Activated naive CD8-positive, alpha-beta T cell treated with anti-CD3 and anti-CD28 coated beads, Interleukin-2, amount 50 U/mL, for 24 hours (primary cell): ENCODE results near the gene CUEDC2.

Source experiments
- ATAC-seq: fragments of 150-1000 bp; cut with Tn5 transposase; one replicate; pipeline ENCODE4 v1.10.0; 2021
- DNase-seq: peaks from one replicate; pipeline ENCODE4 v3.0.0; 2021
- H3K27ac Mint-ChIP-seq: one replicate; pipeline ENCODE4 v1.8.0; 2021; ENCODE audit warnings: mild to moderate bottlenecking, mixed read lengths
- H3K27me3 Mint-ChIP-seq: one replicate; pipeline ENCODE4 v1.8.0; 2021; ENCODE audit warnings: mixed read lengths
- H3K36me3 Mint-ChIP-seq: one replicate; pipeline ENCODE4 v1.8.0; 2021; ENCODE audit warnings: low read depth, mixed read lengths
- H3K4me1 Mint-ChIP-seq: one replicate; pipeline ENCODE4 v1.8.0; 2021; ENCODE audit warnings: mixed read lengths
- H3K4me3 Mint-ChIP-seq: one replicate; pipeline ENCODE4 v1.8.0; 2021; ENCODE audit warnings: mild to moderate bottlenecking, moderate library complexity, mixed read lengths
- H3K9me3 Mint-ChIP-seq: one replicate; pipeline ENCODE4 v1.8.0; 2021; ENCODE audit warnings: mixed read lengths

CUEDC2 gene

GRCh38 chr10:102413053-102413705, 19.2 kb downstream of the CUEDC2 start:
- ATAC-seq (peak; percentile 34), DNase-seq (peak; percentile 62)
- peaks cover 33% of the 10 kb centered on the region for H3K4me1 Mint-ChIP-seq
- no peak overlapping the region for H3K27ac Mint-ChIP-seq
- peaks cover 41% of the 10 kb centered on the region for H3K27me3 Mint-ChIP-seq
- no peaks in the 10 kb centered on the region for H3K36me3 Mint-ChIP-seq
- no peaks in the 10 kb centered on the region for H3K9me3 Mint-ChIP-seq
- no peak overlapping the region for H3K4me3 Mint-ChIP-seq

- H3K27ac Mint-ChIP-seq = no peak overlapping the region
- ATAC-seq (no peak), DNase-seq (no peak)
- H3K4me1 Mint-ChIP-seq = peaks cover 40% of the 10 kb centered on the region
- H3K27me3 Mint-ChIP-seq = peaks cover 33% of the 10 kb centered on the region
- H3K4me3 Mint-ChIP-seq = no peak overlapping the region
- no peaks in the 10 kb centered on the region for H3K36me3 Mint-ChIP-seq
- no peaks in the 10 kb centered on the region for H3K9me3 Mint-ChIP-seq
These were observed 20.1 kb downstream of the CUEDC2 start for GRCh38 chr10:102412293-102412692.

- Mint-ChIP-seq H3K4me1 (peaks cover 44% of the 10 kb centered on the region), H3K36me3 (no peaks in the 10 kb centered on the region), H3K27ac (peak overlapping the region; percentile 57), H3K27me3 (peaks cover 29% of the 10 kb centered on the region), H3K4me3 (peak overlapping the region; percentile 69), H3K9me3 (no peaks in the 10 kb centered on the region)
- DNase-seq (no peak), ATAC-seq (no peak)
These were observed 20.8 kb downstream of the CUEDC2 start for GRCh38 chr10:102411341-102412255.

DNA sequence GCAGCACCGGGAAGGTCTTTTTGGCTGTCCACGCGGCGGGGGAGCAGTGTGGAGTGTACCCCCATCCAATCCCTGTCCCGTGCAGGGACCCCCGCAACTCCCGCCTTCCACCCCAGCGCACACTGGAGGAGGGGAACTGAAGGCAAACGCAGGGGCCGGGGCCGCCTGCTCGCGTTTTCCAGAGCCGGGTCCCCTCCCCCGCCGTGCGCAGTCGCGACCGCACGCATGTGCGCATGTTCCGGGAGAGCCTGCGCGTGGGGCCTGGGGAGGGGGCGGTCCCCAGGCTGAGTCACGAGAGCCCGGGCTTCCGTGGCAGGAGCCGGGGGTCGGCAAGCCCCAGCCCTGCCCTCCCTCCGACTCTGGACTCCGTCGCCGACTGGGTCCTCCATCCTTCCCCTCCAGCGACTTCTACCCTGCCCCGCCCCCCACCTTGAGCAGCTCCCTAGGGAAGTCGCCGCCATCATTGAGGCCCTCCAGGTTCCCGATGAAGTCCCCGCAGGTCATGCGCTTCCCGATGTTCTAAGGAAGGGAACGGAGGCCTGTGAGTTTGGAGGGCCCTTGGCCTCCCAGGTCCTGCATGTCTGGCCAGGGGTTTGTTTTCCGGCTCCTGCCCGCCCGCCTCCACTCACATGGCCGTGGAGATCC, 21.8 kb downstream of the CUEDC2 start:
- DNase-seq = peak; percentile 72
- Mint-ChIP-seq H3K27me3 (peaks cover 23% of the 10 kb centered on the region), H3K27ac (peak overlapping the region; percentile 52), H3K4me1 (peaks cover 51% of the 10 kb centered on the region), H3K9me3 (no peaks in the 10 kb centered on the region), H3K36me3 (no peaks in the 10 kb centered on the region), H3K4me3 (peak overlapping the region; percentile 75)
- peak; percentile 8 for ATAC-seq

DNA sequence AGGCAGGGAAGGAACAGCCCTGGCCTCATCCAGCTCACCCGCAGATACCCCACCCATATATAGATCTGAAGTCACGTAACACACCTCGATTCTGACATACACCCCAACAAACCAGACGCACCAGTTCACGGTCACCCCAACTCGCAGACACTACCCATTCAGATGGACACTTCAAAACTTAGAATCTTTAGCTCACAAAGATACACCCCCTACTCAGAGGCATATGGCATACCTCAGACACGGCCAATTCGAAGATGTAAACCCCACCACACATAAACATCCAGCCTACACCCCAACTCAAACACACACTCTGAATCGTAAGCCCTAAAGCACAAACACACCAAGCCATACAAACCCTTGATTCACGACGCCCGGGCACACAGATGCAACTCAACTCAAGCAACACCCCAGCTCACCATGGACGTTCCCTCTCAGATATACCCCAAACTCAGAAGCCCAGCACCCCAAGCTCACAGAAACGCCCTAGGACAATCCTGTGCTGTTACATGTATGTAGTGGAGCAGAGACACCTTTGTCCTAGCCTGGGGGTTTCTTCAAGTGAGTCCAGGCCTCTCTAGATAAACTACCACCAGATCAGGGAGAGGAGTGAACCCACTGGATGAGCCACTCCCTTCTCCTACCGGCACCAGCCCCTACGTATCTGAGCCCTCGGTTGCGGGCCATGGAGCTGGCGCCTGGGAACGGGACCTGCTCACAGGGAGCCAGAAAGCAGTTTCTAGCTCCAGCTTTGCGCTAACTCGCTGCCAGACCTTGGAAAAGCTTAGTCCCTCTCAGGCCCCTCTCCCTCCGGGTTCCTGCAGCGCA, 22.6 kb downstream of the CUEDC2 start:
- no peak for ATAC-seq
- H3K9me3 Mint-ChIP-seq = no peaks in the 10 kb centered on the region
- peak overlapping the region; percentile 75 for H3K4me3 Mint-ChIP-seq
- DNase-seq = no peak
- peaks cover 23% of the 10 kb centered on the region for H3K27me3 Mint-ChIP-seq
- peak overlapping the region; percentile 52 for H3K27ac Mint-ChIP-seq
- H3K4me1 Mint-ChIP-seq = peaks cover 52% of the 10 kb centered on the region
- no peaks in the 10 kb centered on the region for H3K36me3 Mint-ChIP-seq

- DNase-seq (peak; percentile 86), ATAC-seq (peak; percentile 55)
- H3K4me3 Mint-ChIP-seq = peak overlapping the region; percentile 75
- no peaks in the 10 kb centered on the region for H3K9me3 Mint-ChIP-seq
- peaks cover 52% of the 10 kb centered on the region for H3K4me1 Mint-ChIP-seq
- peaks cover 23% of the 10 kb centered on the region for H3K27me3 Mint-ChIP-seq
- H3K36me3 Mint-ChIP-seq = no peaks in the 10 kb centered on the region
- peak overlapping the region; percentile 52 for H3K27ac Mint-ChIP-seq
These were observed 23.4 kb downstream of the CUEDC2 start for GRCh38 chr10:102408728-102409603.

GRCh38 chr10:102408131-102408727, 24.1 kb downstream of the CUEDC2 start:
- H3K4me1 Mint-ChIP-seq = peaks cover 50% of the 10 kb centered on the region

GRCh38 chr10:102407425-102408130, 24.8 kb downstream of the CUEDC2 start:
- Mint-ChIP-seq H3K36me3 (peaks cover 2% of the 10 kb centered on the region), H3K27me3 (peaks cover 20% of the 10 kb centered on the region), H3K4me1 (peaks cover 44% of the 10 kb centered on the region), H3K4me3 (peak overlapping the region; percentile 14), H3K9me3 (no peaks in the 10 kb centered on the region), H3K27ac (peak overlapping the region; percentile 14)
- DNase-seq (no peak), ATAC-seq (no peak)

More at GRCh38 chr10:102408131-102408727, 24.1 kb downstream of the CUEDC2 start:
- Mint-ChIP-seq H3K27ac (peak overlapping the region; percentile 16), H3K36me3 (peaks cover 2% of the 10 kb centered on the region), H3K27me3 (peaks cover 23% of the 10 kb centered on the region), H3K4me3 (peak overlapping the region; percentile 66), H3K9me3 (no peaks in the 10 kb centered on the region)
- DNase-seq (no peak), ATAC-seq (no peak)

DNA sequence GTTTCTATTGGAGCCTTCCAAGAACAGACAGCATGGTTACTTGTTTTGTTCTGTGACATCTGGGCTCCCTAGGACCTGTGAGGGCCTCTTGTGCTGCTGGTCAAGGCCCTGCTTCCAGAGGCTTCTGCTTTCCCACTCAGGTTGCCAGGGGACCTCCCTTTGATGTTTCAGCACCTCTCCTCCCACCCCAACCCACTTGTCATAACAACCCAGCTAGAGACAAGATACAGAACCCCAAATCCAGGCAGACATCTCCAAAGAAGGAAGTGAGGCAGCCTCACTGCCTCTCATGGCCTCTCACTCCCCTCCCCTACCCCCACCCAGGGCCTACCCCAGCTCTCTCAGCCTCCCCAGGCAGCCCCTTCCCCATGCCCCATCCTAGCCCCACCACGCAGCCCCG, 25.6 kb downstream of the CUEDC2 start:
- ATAC-seq = no peak

GRCh38 chr10:102405632-102406031, 26.7 kb downstream of the CUEDC2 start:
- H3K36me3 Mint-ChIP-seq = peaks cover 9% of the 10 kb centered on the region
- peaks cover 42% of the 10 kb centered on the region for H3K4me1 Mint-ChIP-seq
- H3K9me3 Mint-ChIP-seq = no peaks in the 10 kb centered on the region
- DNase-seq = no peak
- ATAC-seq = peak; percentile 8
- H3K4me3 Mint-ChIP-seq = no peak overlapping the region
- H3K27ac Mint-ChIP-seq = peak overlapping the region; percentile 48
- peaks cover 10% of the 10 kb centered on the region for H3K27me3 Mint-ChIP-seq

More for the DNA sequence above, 25.6 kb downstream of the CUEDC2 start:
- Mint-ChIP-seq H3K27ac (peak overlapping the region; percentile 60), H3K4me1 (peaks cover 46% of the 10 kb centered on the region), H3K36me3 (peaks cover 4% of the 10 kb centered on the region), H3K9me3 (no peaks in the 10 kb centered on the region), H3K27me3 (peaks cover 20% of the 10 kb centered on the region), H3K4me3 (no peak overlapping the region)
- DNase-seq = no peak

- Mint-ChIP-seq H3K4me3 (no peak overlapping the region), H3K9me3 (no peaks in the 10 kb centered on the region), H3K27ac (peak overlapping the region; percentile 48), H3K4me1 (peaks cover 39% of the 10 kb centered on the region), H3K36me3 (peaks cover 14% of the 10 kb centered on the region), H3K27me3 (peaks cover 10% of the 10 kb centered on the region)
- ATAC-seq (no peak), DNase-seq (no peak)
These were observed 27.2 kb downstream of the CUEDC2 start for GRCh38 chr10:102405108-102405571.

DNA sequence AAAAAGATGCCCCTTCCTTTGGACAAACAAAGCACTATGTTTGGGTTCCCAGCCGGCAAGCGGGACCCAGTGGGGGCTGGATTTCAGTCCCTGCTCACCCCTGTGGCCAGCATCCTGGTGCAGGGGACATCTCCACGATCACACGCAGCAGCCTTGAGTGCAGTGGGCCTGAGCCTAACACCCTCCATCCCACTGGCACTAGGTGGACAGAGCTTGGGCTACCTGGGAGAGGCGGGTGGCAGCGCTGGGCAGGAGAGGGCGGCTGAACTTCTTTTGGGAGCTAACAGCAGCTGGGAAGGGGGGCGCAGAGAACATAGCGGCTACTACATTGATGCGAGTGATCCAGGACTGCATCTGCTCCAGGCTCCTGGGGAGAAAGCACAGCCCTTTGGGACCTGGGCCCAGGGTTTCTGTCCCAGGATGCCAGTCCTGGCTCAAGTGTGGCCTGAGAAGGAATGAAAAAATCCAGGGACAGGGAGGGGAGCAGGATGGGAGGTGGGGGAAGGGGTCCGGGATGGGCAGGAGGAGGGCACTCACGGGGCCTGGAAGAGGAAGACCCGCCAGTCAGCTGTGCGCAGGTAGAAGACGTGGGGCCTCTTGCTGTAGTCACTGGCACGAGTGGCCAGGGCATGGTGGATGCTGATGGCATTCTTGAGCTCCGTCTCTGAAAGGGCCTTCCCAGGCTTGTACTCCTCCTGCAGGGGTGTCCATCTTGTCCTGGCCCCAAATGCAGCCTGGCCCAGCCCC, 27.8 kb downstream of the CUEDC2 start:
- no peak overlapping the region for H3K27ac Mint-ChIP-seq
- H3K36me3 Mint-ChIP-seq = peaks cover 19% of the 10 kb centered on the region
- no peak for ATAC-seq
- no peak overlapping the region for H3K4me3 Mint-ChIP-seq
- H3K9me3 Mint-ChIP-seq = no peaks in the 10 kb centered on the region
- H3K27me3 Mint-ChIP-seq = peaks cover 6% of the 10 kb centered on the region
- DNase-seq = no peak
- H3K4me1 Mint-ChIP-seq = peaks cover 38% of the 10 kb centered on the region
